ENCODE data around the gene TLE5. TPM values are rescaled to one million over a fixed set of nuclear protein-coding genes. Genes with fewer than 3 reads are reported as not detected.

The TLE5 gene
- total and polyA plus RNA-seq, 2 of the 4 experiments (the other 2 are of a cell fraction): 119 to 407 TPM

DNA sequence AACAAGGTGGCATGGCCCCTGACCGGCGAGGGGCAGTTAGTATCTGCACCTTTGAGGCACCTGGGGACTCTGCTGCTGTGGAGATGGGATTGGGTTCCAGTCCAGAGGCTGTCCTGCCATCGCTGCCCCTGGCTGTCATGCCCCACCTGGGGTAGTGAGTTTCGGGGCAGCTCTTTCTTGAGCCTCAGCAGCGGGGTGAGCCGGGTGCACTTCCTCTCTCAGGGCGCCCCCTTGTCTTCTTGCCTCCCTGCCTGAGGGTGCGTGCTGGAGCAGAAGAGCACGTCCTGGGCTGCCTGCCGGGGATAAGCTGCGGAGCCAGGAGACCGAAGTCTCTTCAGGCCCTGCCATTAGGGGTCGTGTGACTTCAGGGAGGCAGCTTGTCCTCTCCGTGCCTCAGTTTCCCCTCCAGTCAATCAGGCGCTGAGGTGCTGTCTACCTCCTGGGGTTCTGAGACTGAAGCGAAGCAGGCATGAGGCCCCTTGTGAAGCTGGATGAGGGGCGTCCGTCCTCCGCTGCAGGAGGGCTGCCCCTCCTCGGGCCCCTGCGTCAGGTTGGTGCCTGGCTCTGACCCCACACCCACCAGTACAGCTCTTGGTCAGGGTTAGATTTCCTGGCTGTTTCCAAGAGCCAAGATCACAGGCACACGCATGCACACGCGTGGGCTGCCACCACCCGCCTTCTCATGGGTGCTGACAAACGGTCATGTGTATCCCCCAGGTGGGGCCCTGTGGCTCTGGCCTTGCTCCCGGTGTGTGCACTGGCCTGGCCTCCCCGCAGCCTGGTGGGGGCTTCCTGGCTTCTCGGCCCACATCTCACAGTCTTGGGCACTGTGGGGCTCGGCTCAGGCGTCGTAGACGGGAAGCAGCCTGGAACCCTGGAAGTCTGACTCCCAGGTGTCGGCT lies 40.2 kb upstream of the TLE5 start:
- in situ Hi-C loops (cut with MboI; ENCODE audit: low sequenced_read_pairs): loop anchor here (5.0 kb wide), 1 partner anchor 150 kb away; no protein-coding TSS in a partner anchor
- no peak for DNase-seq
- no peak overlapping the region for H2AK5ac ChIP-seq (ENCODE audit: low read depth, low read length)

More for the DNA sequence above, 40.2 kb upstream of the TLE5 start:
- Histone ChIP-seq H3K9ac (ENCODE audit: low read depth, low read length) (no peak overlapping the region), H2BK15ac (ENCODE audit: low read depth, low read length) (no peak overlapping the region), H2BK5ac (ENCODE audit: low read depth, low read length, poor library complexity, severe bottlenecking) (no peak overlapping the region), H3K27ac (ENCODE audit: insufficient read depth, low read length) (no peak overlapping the region), H4K91ac (ENCODE audit: insufficient read depth, low read depth, low read length) (no peak overlapping the region), H3K4ac (ENCODE audit: low read depth, low read length) (no peak overlapping the region), H4K8ac (ENCODE audit: low read depth in 2 of 2, low read length in 2 of 2) (no peak overlapping the region), H4K20me1 (ENCODE audit: insufficient read depth, low read length) (peaks cover 97% of the 10 kb centered on the region), H3K4me2 (ENCODE audit: low read depth, low read length) (no peak overlapping the region), H3K9me1 (ENCODE audit: insufficient read depth, low read length) (peaks cover 11% of the 10 kb centered on the region), H2AFZ (replicated peaks; ENCODE audit: low read length, poor library complexity) (no peak overlapping the region), H2AK9ac (replicated peaks; ENCODE audit: low read depth, low read length, poor library complexity) (no peak overlapping the region), H2BK120ac (ENCODE audit: low read depth, low read length) (no peak overlapping the region), H3K56ac (ENCODE audit: extremely low read depth, insufficient read depth, low read length) (no peak overlapping the region), H3K9me3 (ENCODE audit: control insufficient read depth, insufficient read depth, low read length) (no peaks in the 10 kb centered on the region), H3K23ac (ENCODE audit: low read depth, low read length) (no peak overlapping the region), H3K79me1 (ENCODE audit: low read depth in 1 of 2, low read length in 2 of 2) (peaks cover 7 to 86% of the 10 kb centered on the region in 2 experiments), H2BK20ac (ENCODE audit: low read depth, low read length) (no peak overlapping the region), H3K18ac (ENCODE audit: low read depth, low read length) (no peak overlapping the region), H3K36me3 (ENCODE audit: control insufficient read depth, insufficient read depth, low read length) (no peaks in the 10 kb centered on the region), H3K14ac (replicated peaks; ENCODE audit: low read depth, low read length) (no peak overlapping the region), H3K4me1 (ENCODE audit: control insufficient read depth, insufficient read depth, low read length) (peaks cover 10% of the 10 kb centered on the region), H3K27me3 (ENCODE audit: control insufficient read depth, insufficient read depth, low read length) (no peaks in the 10 kb centered on the region), H4K5ac (ENCODE audit: low read depth, low read length) (no peak overlapping the region), H3K4me3 (ENCODE audit: insufficient read depth, low read depth, low read length) (no peak overlapping the region)
- POLR2A ChIA-PET (ENCODE audit: unreplicated experiment): no interaction called here
- no peak for TF ChIP-seq CEBPB (IDR thresholded peaks at IDR 0.05; ENCODE audit: low read depth, low read length)
- TF ChIP-seq, protein P1, sequence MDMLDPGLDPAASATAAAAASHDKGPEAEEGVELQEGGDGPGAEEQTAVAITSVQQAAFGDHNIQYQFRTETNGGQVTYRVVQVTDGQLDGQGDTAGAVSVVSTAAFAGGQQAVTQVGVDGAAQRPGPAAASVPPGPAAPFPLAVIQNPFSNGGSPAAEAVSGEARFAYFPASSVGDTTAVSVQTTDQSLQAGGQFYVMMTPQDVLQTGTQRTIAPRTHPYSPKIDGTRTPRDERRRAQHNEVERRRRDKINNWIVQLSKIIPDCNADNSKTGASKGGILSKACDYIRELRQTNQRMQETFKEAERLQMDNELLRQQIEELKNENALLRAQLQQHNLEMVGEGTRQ (IDR thresholded peaks at IDR 0.05; ENCODE audit: low read depth, low read length): no peak
- TF ChIP-seq RCOR1 (IDR thresholded peaks at IDR 0.05; ENCODE audit: insufficient replicate concordance, low read length): no peak
- no peak for TF ChIP-seq NFE2L2 (IDR thresholded peaks at IDR 0.05; ENCODE audit: low read depth, low read length)
- no peak for TF ChIP-seq BHLHE40 (IDR thresholded peaks at IDR 0.05; ENCODE audit: low read depth, low read length)
- TF ChIP-seq MAZ (IDR thresholded peaks at IDR 0.05; ENCODE audit: borderline replicate concordance, low read depth, low read length): no peak
- TF ChIP-seq, protein P2, sequence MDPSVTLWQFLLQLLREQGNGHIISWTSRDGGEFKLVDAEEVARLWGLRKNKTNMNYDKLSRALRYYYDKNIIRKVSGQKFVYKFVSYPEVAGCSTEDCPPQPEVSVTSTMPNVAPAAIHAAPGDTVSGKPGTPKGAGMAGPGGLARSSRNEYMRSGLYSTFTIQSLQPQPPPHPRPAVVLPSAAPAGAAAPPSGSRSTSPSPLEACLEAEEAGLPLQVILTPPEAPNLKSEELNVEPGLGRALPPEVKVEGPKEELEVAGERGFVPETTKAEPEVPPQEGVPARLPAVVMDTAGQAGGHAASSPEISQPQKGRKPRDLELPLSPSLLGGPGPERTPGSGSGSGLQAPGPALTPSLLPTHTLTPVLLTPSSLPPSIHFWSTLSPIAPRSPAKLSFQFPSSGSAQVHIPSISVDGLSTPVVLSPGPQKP (IDR thresholded peaks at IDR 0.05; ENCODE audit: borderline replicate concordance, low read depth, low read length): no peak
- TF ChIP-seq POLR2A (IDR thresholded peaks at IDR 0.05; ENCODE audit: low read depth, low read length): no peak
- no peak for TF ChIP-seq RAD21 (IDR thresholded peaks at IDR 0.05; ENCODE audit: low read length)
- no peak for TF ChIP-seq RFX5 (IDR thresholded peaks at IDR 0.05; ENCODE audit: low read depth, low read length)
- intact Hi-C loops (cut with micrococcal nuclease) (no loop called here), dilution Hi-C loops (cut with HindIII; ENCODE audit: low sequenced_read_pairs, unreplicated experiment) (no loop called here)
- CTCF ChIA-PET: no interaction called here
- no TSS peak for BruUV-seq (replicated peaks)
- WGBS, 2 experiments (ENCODE audit: extremely low coverage in 2 of 2, insufficient read length in 1 of 2): 94% methylated on average over 20 of the region's 34 CpGs; no CpG with 5 or more reads in 1 of the 2 experiments
- ATAC-seq (ENCODE audit: low read depth): no peak

Data from IMR-90 (cell line).